LoVo (cell line): ENCODE data around the gene ZNF625.

Experiments
- DNase-seq: peaks from one replicate; pipeline ENCODE4 v3.0.0-alpha.2; 2016; ENCODE audit warnings: low spot score

The ZNF625 gene

GRCh38 chr19:12156223-12157058 lies at the start of gene ZNF625:
Gene ZNF625, minus strand, starts transcription at chr19:12156734. Its CDS starts 176 bp downstream, at chr19:12156558.
- no peak for DNase-seq

- no peak for DNase-seq
Measured at GRCh38 chr19:12205296-12205695, 48.8 kb upstream of the ZNF625 start.

GRCh38 chr19:12202250-12202649 lies 45.7 kb upstream of the ZNF625 start:
- DNase-seq = no peak

GRCh38 chr19:12199757-12200419 lies 43.4 kb upstream of the ZNF625 start:
- DNase-seq = no peak

- DNase-seq = no peak
Measured at GRCh38 chr19:12198136-12198535, 41.6 kb upstream of the ZNF625 start.

GRCh38 chr19:12194827-12195731 lies 38.5 kb upstream of the ZNF625 start:
- no peak for DNase-seq

GRCh38 chr19:12187625-12188024 lies 31.1 kb upstream of the ZNF625 start:
- no peak for DNase-seq

GRCh38 chr19:12180377-12180776 lies 23.8 kb upstream of the ZNF625 start:
- no peak for DNase-seq

- DNase-seq = no peak
Measured at GRCh38 chr19:12166626-12167025, 10.1 kb upstream of the ZNF625 start.

GRCh38 chr19:12163826-12164225 lies 7.3 kb upstream of the ZNF625 start:
- DNase-seq = no peak

- DNase-seq = peak; percentile 92
Measured at GRCh38 chr19:12162882-12163806, 6.6 kb upstream of the ZNF625 start, which contains the start of gene ZNF136. Gene ZNF136, plus strand, starts transcription at chr19:12163096. Its CDS starts 108 bp downstream, at chr19:12163204.

GRCh38 chr19:12162513-12162881 lies 6.0 kb upstream of the ZNF625 start:
- no peak for DNase-seq

GRCh38 chr19:12159773-12160414 lies 3.4 kb upstream of the ZNF625 start:
- DNase-seq = no peak

- DNase-seq = no peak
Measured at GRCh38 chr19:12155324-12155860, 1.1 kb downstream of the ZNF625 start.

- DNase-seq = no peak
Measured at GRCh38 chr19:12145348-12145747, 11.2 kb downstream of the ZNF625 start.

GRCh38 chr19:12141405-12141736 lies 15.2 kb downstream of the ZNF625 start:
- DNase-seq = no peak

GRCh38 chr19:12140545-12141404 lies 15.8 kb downstream of the ZNF625 start:
- DNase-seq = peak; percentile 76

GRCh38 chr19:12139885-12140544 lies 16.5 kb downstream of the ZNF625 start, which contains the start of gene ZNF20:
Gene ZNF20, minus strand, starts transcription at chr19:12140350. Its CDS starts 168 bp downstream, at chr19:12140182.
- peak; percentile 88 for DNase-seq

- DNase-seq = no peak
Measured at GRCh38 chr19:12139269-12139668, 17.3 kb downstream of the ZNF625 start.
